Keratinocyte (primary cell): ENCODE data around the gene SLC25A13. TPM values are rescaled to one million over a fixed set of nuclear protein-coding genes. Genes with fewer than 3 reads are reported as not detected.

Source experiments
- DNase-seq: peaks from one replicate; pipeline ENCODE4 v3.0.0-alpha.2; 2011; ENCODE audit warnings: low read depth, missing footprints, low spot score
- FAIRE-seq: peaks from 2 replicates; lab custom pipeline; 2011; peaks lifted over from hg19 to GRCh38; lab: Jason Lieb, UNC
- H2AFZ ChIP-seq: 2 replicates; pipeline ENCODE4 v1.6.0; 2012; ENCODE audit warnings: low read length, control low read depth, inconsistent platforms; ENCODE audit not compliant: control insufficient read depth
- H3K27ac ChIP-seq: 2 replicates; pipeline ENCODE4 v1.5.1; 2011; ENCODE audit warnings: low read length; ENCODE audit not compliant: control insufficient read depth, insufficient read depth
- H3K27me3 ChIP-seq: 3 replicates; pipeline ENCODE4 v1.6.0; 2011; ENCODE audit warnings: low read length; ENCODE audit not compliant: control insufficient read depth, insufficient read depth; ENCODE audit errors: extremely low read depth
- H3K36me3 ChIP-seq, 2 experiments: 2 replicates in 1 of 2; 3 replicates in 1 of 2; pipeline ENCODE4 v1.5.1; 2011; ENCODE audit warnings: low read length in 2 of 2, mild to moderate bottlenecking in 1 of 2; ENCODE audit not compliant: control insufficient read depth in 2 of 2, insufficient read depth in 2 of 2; ENCODE audit errors: extremely low read depth in 1 of 2
- H3K4me1 ChIP-seq: 3 replicates; pipeline ENCODE4 v1.5.1; 2011; ENCODE audit warnings: low read length; ENCODE audit not compliant: control insufficient read depth, insufficient read depth; ENCODE audit errors: extremely low read depth
- H3K4me2 ChIP-seq: 3 replicates; pipeline ENCODE4 v1.6.0; 2011; ENCODE audit warnings: low read depth, low read length; ENCODE audit not compliant: control insufficient read depth, insufficient read depth; ENCODE audit errors: extremely low read depth
- H3K4me3 ChIP-seq, 3 experiments: fragments of 200-600 bp in 1 of 3; sonication (generic) in 1 of 3; 2 replicates in 2 of 3; 3 replicates in 1 of 3; pipeline ENCODE4 v1.5.1; 2011 to 2016; ENCODE audit warnings: low read length in 3 of 3, mild to moderate bottlenecking in 3 of 3, control low read depth in 2 of 3, inconsistent platforms in 1 of 3, low read depth in 1 of 3, mixed read lengths in 1 of 3, mixed run types in 1 of 3, moderate library complexity in 1 of 3; ENCODE audit not compliant: control insufficient read depth in 2 of 3, insufficient read depth in 2 of 3; ENCODE audit errors: extremely low read depth in 1 of 3
- H3K79me2 ChIP-seq: 2 replicates; pipeline ENCODE4 v1.6.0; 2012; ENCODE audit warnings: low read length; ENCODE audit not compliant: control insufficient read depth, insufficient read depth
- H3K9ac ChIP-seq: 3 replicates; pipeline ENCODE4 v1.6.0; 2011; ENCODE audit warnings: low read length; ENCODE audit not compliant: control insufficient read depth, insufficient read depth; ENCODE audit errors: extremely low read depth
- H3K9me1 ChIP-seq: 3 replicates; pipeline ENCODE4 v1.6.0; 2011; ENCODE audit warnings: low read length; ENCODE audit not compliant: control insufficient read depth, insufficient read depth; ENCODE audit errors: extremely low read depth
- H3K9me3 ChIP-seq: 2 replicates; pipeline ENCODE4 v1.5.1; 2012; ENCODE audit warnings: low read depth, low read length; ENCODE audit not compliant: control insufficient read depth
- H4K20me1 ChIP-seq: 3 replicates; pipeline ENCODE4 v1.6.0; 2011; ENCODE audit warnings: low read length; ENCODE audit not compliant: control insufficient read depth, insufficient read depth; ENCODE audit errors: extremely low read depth
- EZH2 ChIP-seq: IDR thresholded peaks from one replicate; pipeline ENCODE4 v1.6.1; 2012; ENCODE audit warnings: inconsistent platforms, mild to moderate bottlenecking, low read length, moderate library complexity
- dilution Hi-C: fragments of 300-500 bp; cut with MboI; formaldehyde crosslinking; loops from one replicate; pipeline ENCODE4 v1.7.0; 2020; ENCODE audit warnings: low sequenced_read_pairs; ENCODE audit not compliant: extremely low pct_ligation_motif_present
- polyA plus RNA-seq, 5 experiments: library from polyadenylated mRNA; depleted of rRNA in 3 of 5; stranded (reverse) in 3 of 5; stranded (forward) in 1 of 5; unstranded in 1 of 5; fragments of >200 nt; gene quantifications; 1 replicate in 1 of 5; 2 replicates in 3 of 5; 3 replicates in 1 of 5; pipeline versions ENCODE4 v1.2.1 to v1.2.3, GENCODE V29; 2011 to 2012; ENCODE audit warnings: missing spikeins in 2 of 5, low read depth in 1 of 5, low replicate concordance in 1 of 5
- TF ChIP-seq, protein P1 (sequence below), 3 experiments: IDR thresholded peaks in 1 of 3; conservative IDR thresholded peaks in 1 of 3; optimal IDR thresholded peaks in 1 of 3; 2 replicates in 2 of 3; 3 replicates in 1 of 3; pipeline versions ENCODE3 to v1.5.1; 2011; ENCODE audit warnings: low read length in 3 of 3, mild to moderate bottlenecking in 3 of 3, moderate library complexity in 2 of 3, control low read depth in 1 of 3, inconsistent platforms in 1 of 3; ENCODE audit not compliant: insufficient read depth in 2 of 3; ENCODE audit errors: extremely low read depth in 1 of 3

The SLC25A13 gene
- polyA plus RNA-seq, 1 donor (not counting 4 experiments of a cell fraction or from before 2014, with no cell fraction given): 29.4 TPM

DNA sequence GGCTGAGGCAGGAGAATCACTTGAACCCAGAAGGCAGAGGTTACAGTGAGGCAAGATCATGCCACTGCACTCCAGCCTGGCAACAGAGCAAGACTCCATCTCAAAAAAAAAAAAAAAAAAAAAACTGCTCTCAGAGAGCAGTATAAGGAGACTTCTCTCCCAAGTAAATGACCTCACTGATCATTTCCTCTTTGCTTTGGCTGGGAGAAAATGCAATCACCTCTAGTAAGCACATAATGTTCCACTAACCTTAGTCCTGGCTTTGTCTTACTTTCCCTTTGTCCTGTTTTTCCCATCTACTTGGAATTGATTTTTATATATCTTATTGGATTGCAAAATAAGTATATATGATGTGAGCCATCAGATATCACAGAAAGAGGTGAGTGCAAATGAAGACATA, 2.5 kb downstream of the SLC25A13 start:
- no peak overlapping the region for H3K9ac ChIP-seq
- peaks cover 47% of the 10 kb centered on the region for H3K79me2 ChIP-seq
- peaks cover 25% of the 10 kb centered on the region for H3K4me1 ChIP-seq
- H3K27ac ChIP-seq: no peak overlapping the region
- DNase-seq: no peak
- H3K9me3 ChIP-seq: no peaks in the 10 kb centered on the region
- no peak overlapping the region for H2AFZ ChIP-seq
- H3K4me3 ChIP-seq: no peak overlapping the region
- no peaks in the 10 kb centered on the region for H4K20me1 ChIP-seq
- H3K27me3 ChIP-seq: no peaks in the 10 kb centered on the region
- TF ChIP-seq, protein P1, sequence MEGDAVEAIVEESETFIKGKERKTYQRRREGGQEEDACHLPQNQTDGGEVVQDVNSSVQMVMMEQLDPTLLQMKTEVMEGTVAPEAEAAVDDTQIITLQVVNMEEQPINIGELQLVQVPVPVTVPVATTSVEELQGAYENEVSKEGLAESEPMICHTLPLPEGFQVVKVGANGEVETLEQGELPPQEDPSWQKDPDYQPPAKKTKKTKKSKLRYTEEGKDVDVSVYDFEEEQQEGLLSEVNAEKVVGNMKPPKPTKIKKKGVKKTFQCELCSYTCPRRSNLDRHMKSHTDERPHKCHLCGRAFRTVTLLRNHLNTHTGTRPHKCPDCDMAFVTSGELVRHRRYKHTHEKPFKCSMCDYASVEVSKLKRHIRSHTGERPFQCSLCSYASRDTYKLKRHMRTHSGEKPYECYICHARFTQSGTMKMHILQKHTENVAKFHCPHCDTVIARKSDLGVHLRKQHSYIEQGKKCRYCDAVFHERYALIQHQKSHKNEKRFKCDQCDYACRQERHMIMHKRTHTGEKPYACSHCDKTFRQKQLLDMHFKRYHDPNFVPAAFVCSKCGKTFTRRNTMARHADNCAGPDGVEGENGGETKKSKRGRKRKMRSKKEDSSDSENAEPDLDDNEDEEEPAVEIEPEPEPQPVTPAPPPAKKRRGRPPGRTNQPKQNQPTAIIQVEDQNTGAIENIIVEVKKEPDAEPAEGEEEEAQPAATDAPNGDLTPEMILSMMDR (optimal IDR thresholded peaks at IDR 0.05 in 1 of 3, IDR thresholded peaks at IDR 0.05 in 1 of 3, conservative IDR thresholded peaks at IDR 0.05 in 1 of 3; ENCODE audit: extremely low read depth in 1 of 3, insufficient read depth in 2 of 3, low read length in 3 of 3): no peak
- no peak for TF ChIP-seq EZH2
- no peak for FAIRE-seq
- H3K9me1 ChIP-seq: no peaks in the 10 kb centered on the region
- no peaks in the 10 kb centered on the region for H3K36me3 ChIP-seq
- no peak overlapping the region for H3K4me2 ChIP-seq
- dilution Hi-C loops: no loop called here

DNA sequence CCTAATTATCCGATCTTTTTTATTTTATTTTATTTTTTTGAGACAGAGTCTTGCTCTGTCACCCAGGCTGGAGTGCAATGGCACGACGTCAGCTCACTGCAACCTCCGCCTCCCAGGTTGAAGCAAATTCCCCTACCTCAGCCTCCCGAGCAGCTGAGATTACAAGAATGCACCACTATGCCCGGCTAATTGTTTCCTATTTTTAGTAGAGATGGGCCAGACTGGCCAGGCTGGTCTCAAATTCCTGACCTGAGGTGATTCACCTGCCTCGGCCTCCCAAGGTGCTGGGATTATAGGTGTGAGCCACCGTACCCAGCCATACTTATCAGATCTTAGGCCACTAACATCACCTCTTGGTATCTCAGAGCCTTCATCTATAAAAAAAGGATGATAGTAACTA, 4.9 kb downstream of the SLC25A13 start:
- no peak overlapping the region for H3K4me3 ChIP-seq
- DNase-seq (no peak), FAIRE-seq (no peak)
- peaks cover 27% of the 10 kb centered on the region for H3K4me1 ChIP-seq
- H3K79me2 ChIP-seq: peaks cover 62% of the 10 kb centered on the region
- H4K20me1 ChIP-seq: no peaks in the 10 kb centered on the region
- peaks cover 1 to 9% of the 10 kb centered on the region in 2 experiments for H3K36me3 ChIP-seq
- dilution Hi-C loops: no loop called here
- no peaks in the 10 kb centered on the region for H3K9me3 ChIP-seq
- H3K9me1 ChIP-seq: no peaks in the 10 kb centered on the region
- TF ChIP-seq, protein P1 (optimal IDR thresholded peaks at IDR 0.05 in 1 of 3, IDR thresholded peaks at IDR 0.05 in 1 of 3, conservative IDR thresholded peaks at IDR 0.05 in 1 of 3; ENCODE audit: extremely low read depth in 1 of 3, insufficient read depth in 2 of 3, low read length in 3 of 3): no peak
- no peak for TF ChIP-seq EZH2
- H2AFZ ChIP-seq: no peak overlapping the region
- H3K27ac ChIP-seq: no peak overlapping the region
- H3K9ac ChIP-seq: no peak overlapping the region
- no peaks in the 10 kb centered on the region for H3K27me3 ChIP-seq
- H3K4me2 ChIP-seq: no peak overlapping the region
